Mesenchymal stem cell (in vitro differentiated cells and primary cell): ENCODE data around the gene RAB37.

Experiments
- DNase-seq: peaks from one replicate; pipeline ENCODE4 v3.0.0-alpha.2; 2013
- H2AFZ ChIP-seq: one replicate; pipeline ENCODE4 v1.6.1; 2013; ENCODE audit warnings: low read depth, mild to moderate bottlenecking, control low read depth, inconsistent platforms, low read length, moderate library complexity
- H2AK5ac ChIP-seq: 2 replicates; pipeline ENCODE4 v1.6.1; 2013; ENCODE audit warnings: low read length, moderate library complexity, mild to moderate bottlenecking, inconsistent platforms; ENCODE audit not compliant: severe bottlenecking
- H2BK120ac ChIP-seq: one replicate; pipeline ENCODE4 v1.6.1; 2013; ENCODE audit warnings: low read depth, mild to moderate bottlenecking, inconsistent platforms, low read length, moderate library complexity
- H2BK12ac ChIP-seq, 2 experiments: one replicate each; pipeline ENCODE4 v1.6.1; 2013; ENCODE audit warnings: inconsistent platforms in 2 of 2, low read length in 2 of 2, mild to moderate bottlenecking in 2 of 2, moderate library complexity in 2 of 2, control low read depth in 1 of 2
- H2BK15ac ChIP-seq: one replicate; pipeline ENCODE4 v1.6.1; 2013; ENCODE audit warnings: mild to moderate bottlenecking, low read depth, inconsistent platforms; ENCODE audit not compliant: poor library complexity, severe bottlenecking
- H2BK5ac ChIP-seq: 2 replicates; pipeline ENCODE4 v1.6.1; 2013; ENCODE audit warnings: low read depth, mild to moderate bottlenecking, low read length, control low read depth, inconsistent platforms; ENCODE audit not compliant: poor library complexity, severe bottlenecking
- H3K14ac ChIP-seq, 2 experiments: one replicate each; pipeline ENCODE4 v1.6.1; 2013; ENCODE audit warnings: inconsistent platforms in 2 of 2, low read length in 2 of 2, control low read depth in 1 of 2, mild to moderate bottlenecking in 1 of 2, moderate library complexity in 1 of 2
- H3K18ac ChIP-seq, 2 experiments: one replicate each; pipeline ENCODE4 v1.6.1; 2013; ENCODE audit warnings: inconsistent platforms in 2 of 2, low read length in 2 of 2, control low read depth in 1 of 2, low read depth in 1 of 2, mild to moderate bottlenecking in 1 of 2
- H3K23ac ChIP-seq, 2 experiments: one replicate each; pipeline ENCODE4 v1.6.1; 2013; ENCODE audit warnings: inconsistent platforms in 2 of 2, low read length in 2 of 2, mild to moderate bottlenecking in 2 of 2, moderate library complexity in 2 of 2, control low read depth in 1 of 2
- H3K27ac ChIP-seq: 2 replicates; pipeline ENCODE4 v1.5.1; 2013; ENCODE audit warnings: mild to moderate bottlenecking, moderate library complexity, low read length, control low read depth, inconsistent platforms; ENCODE audit not compliant: poor library complexity, severe bottlenecking
- H3K27me3 ChIP-seq, 2 experiments: 2 replicates each; pipeline versions ENCODE4 v1.6.1 to v1.7.0; 2013; ENCODE audit warnings: low read length in 2 of 2, mild to moderate bottlenecking in 2 of 2, moderate library complexity in 2 of 2, control low read depth in 1 of 2, inconsistent platforms in 1 of 2; ENCODE audit not compliant: control insufficient read depth in 1 of 2, insufficient read depth in 1 of 2
- H3K36me3 ChIP-seq, 2 experiments: 2 replicates each; pipeline versions ENCODE4 v1.6.1 to v1.7.0; 2013; ENCODE audit warnings: low read length in 2 of 2, control low read depth in 1 of 2, inconsistent platforms in 1 of 2, low read depth in 1 of 2, mild to moderate bottlenecking in 1 of 2; ENCODE audit not compliant: insufficient read depth in 2 of 2, control insufficient read depth in 1 of 2
- H3K4ac ChIP-seq, 2 experiments: one replicate each; pipeline ENCODE4 v1.6.1; 2013; ENCODE audit warnings: inconsistent platforms in 2 of 2, low read length in 2 of 2, mild to moderate bottlenecking in 2 of 2, moderate library complexity in 2 of 2, control low read depth in 1 of 2, low read depth in 1 of 2
- H3K4me1 ChIP-seq: 2 replicates; pipeline ENCODE4 v1.6.1; 2013; ENCODE audit warnings: low read depth, low read length, control low read depth; ENCODE audit not compliant: control insufficient read depth, insufficient read depth
- H3K4me2 ChIP-seq: 2 replicates; pipeline ENCODE4 v1.6.1; 2013; ENCODE audit warnings: low read length, mild to moderate bottlenecking, inconsistent platforms; ENCODE audit not compliant: poor library complexity, severe bottlenecking
- H3K4me3 ChIP-seq, 2 experiments: 2 replicates each; pipeline versions ENCODE4 v1.5.1 to v1.7.0; 2013; ENCODE audit warnings: low read length in 2 of 2, mild to moderate bottlenecking in 2 of 2, control low read depth in 1 of 2, low read depth in 1 of 2; ENCODE audit not compliant: insufficient read depth in 1 of 2
- H3K79me1 ChIP-seq: replicated peaks from 2 replicates; pipeline ENCODE4 v1.6.1; 2013; ENCODE audit warnings: mild to moderate bottlenecking, control low read depth, low read length, inconsistent platforms; ENCODE audit not compliant: poor library complexity, severe bottlenecking
- H3K9ac ChIP-seq: 2 replicates; pipeline ENCODE4 v1.7.0; 2013; ENCODE audit warnings: mild to moderate bottlenecking, low read length, moderate library complexity
- H3K9me3 ChIP-seq: 2 replicates; pipeline ENCODE4 v1.7.0; 2013; ENCODE audit warnings: mild to moderate bottlenecking, low read length; ENCODE audit not compliant: control insufficient read depth
- H4K8ac ChIP-seq: one replicate; pipeline ENCODE4 v1.6.1; 2013; ENCODE audit warnings: inconsistent platforms, mild to moderate bottlenecking, low read length, moderate library complexity
- H4K91ac ChIP-seq: one replicate; pipeline ENCODE4 v1.6.1; 2013; ENCODE audit warnings: mild to moderate bottlenecking, low read length, inconsistent platforms
- WGBS: methylation state at CpG from one replicate; pipeline ENCODE4 v1.1.7; 2013; ENCODE audit warnings: mixed read lengths; 5-methylcytosine and 5-hydroxymethylcytosine counted together

Gene RAB37

GRCh38 chr17:74766413-74766812 is 29.4 kb downstream of the RAB37 start:
- Histone ChIP-seq H2BK120ac (no peak overlapping the region), H2AK5ac (no peak overlapping the region), H3K36me3 (peaks cover 21 to 57% of the 10 kb centered on the region in 2 experiments), H2AFZ (no peak overlapping the region), H4K8ac (no peak overlapping the region), H2BK12ac (no peak overlapping the region), H3K79me1 (peaks cover 42% of the 10 kb centered on the region), H2BK5ac (no peak overlapping the region), H3K4ac (no peak overlapping the region), H2BK15ac (no peak overlapping the region), H3K4me2 (no peak overlapping the region), H3K4me1 (peaks cover 44% of the 10 kb centered on the region), H3K27ac (no peak overlapping the region), H3K23ac (no peak overlapping the region), H3K9me3 (no peaks in the 10 kb centered on the region), H3K14ac (no peak overlapping the region), H3K18ac (no peak overlapping the region), H3K27me3 (no peaks in the 10 kb centered on the region), H3K9ac (no peak overlapping the region), H3K4me3 (no peak overlapping the region), H4K91ac (no peak overlapping the region)
- WGBS, result 94% methylated on average over 2 of the region's 2 CpGs
- no peak for DNase-seq

GRCh38 chr17:74767111-74767516 is 30.1 kb downstream of the RAB37 start:
- WGBS, result 93% methylated on average over 7 of the region's 10 CpGs
- peaks cover 42% of the 10 kb centered on the region for H3K79me1 ChIP-seq
- H2BK120ac ChIP-seq, result no peak overlapping the region
- no peak for DNase-seq
- H3K23ac ChIP-seq, result no peak overlapping the region
- no peaks in the 10 kb centered on the region for H3K27me3 ChIP-seq
- H3K27ac ChIP-seq, result no peak overlapping the region
- no peak overlapping the region for H3K4me2 ChIP-seq
- H3K9ac ChIP-seq, result no peak overlapping the region
- H4K8ac ChIP-seq, result no peak overlapping the region
- H3K4ac ChIP-seq, result no peak overlapping the region
- H4K91ac ChIP-seq, result no peak overlapping the region
- no peak overlapping the region for H3K14ac ChIP-seq
- H3K4me3 ChIP-seq, result no peak overlapping the region
- H3K4me1 ChIP-seq, result peaks cover 37% of the 10 kb centered on the region
- H2BK5ac ChIP-seq, result no peak overlapping the region
- H2AFZ ChIP-seq, result no peak overlapping the region
- H2BK15ac ChIP-seq, result no peak overlapping the region
- peaks cover 28 to 60% of the 10 kb centered on the region in 2 experiments for H3K36me3 ChIP-seq
- no peak overlapping the region for H3K18ac ChIP-seq
- H2BK12ac ChIP-seq, result no peak overlapping the region
- H2AK5ac ChIP-seq, result no peak overlapping the region
- no peaks in the 10 kb centered on the region for H3K9me3 ChIP-seq

GRCh38 chr17:74768069-74768762 is 31.2 kb downstream of the RAB37 start:
- no peak overlapping the region for H2AFZ ChIP-seq
- H3K4me2 ChIP-seq, result no peak overlapping the region
- peaks cover 47% of the 10 kb centered on the region for H3K79me1 ChIP-seq
- H3K4me3 ChIP-seq, result no peak overlapping the region
- no peak overlapping the region for H4K8ac ChIP-seq
- H2BK12ac ChIP-seq, result no peak overlapping the region
- H2BK15ac ChIP-seq, result peak overlapping the region; percentile 28
- no peak overlapping the region for H3K14ac ChIP-seq
- H3K4me1 ChIP-seq, result peaks cover 36% of the 10 kb centered on the region
- no peak overlapping the region for H2AK5ac ChIP-seq
- H3K27ac ChIP-seq, result no peak overlapping the region
- no peaks in the 10 kb centered on the region for H3K9me3 ChIP-seq
- no peak overlapping the region for H2BK120ac ChIP-seq
- H3K36me3 ChIP-seq, result peaks cover 39 to 70% of the 10 kb centered on the region in 2 experiments
- H3K27me3 ChIP-seq, result no peaks in the 10 kb centered on the region
- WGBS, result 90% methylated on average over 17 of the region's 17 CpGs
- no peak for DNase-seq
- H2BK5ac ChIP-seq, result no peak overlapping the region
- no peak overlapping the region for H3K18ac ChIP-seq
- H3K23ac ChIP-seq, result no peak overlapping the region
- no peak overlapping the region for H4K91ac ChIP-seq
- H3K9ac ChIP-seq, result peak overlapping the region; percentile 51
- no peak overlapping the region for H3K4ac ChIP-seq

GRCh38 chr17:74768763-74769114 is 31.7 kb downstream of the RAB37 start:
- Histone ChIP-seq H3K9ac (peak overlapping the region; percentile 51), H4K91ac (no peak overlapping the region), H3K4me3 (no peak overlapping the region), H2BK15ac (no peak overlapping the region), H3K23ac (no peak overlapping the region), H3K4me1 (peaks cover 34% of the 10 kb centered on the region), H2BK5ac (no peak overlapping the region), H3K18ac (no peak overlapping the region), H3K27ac (no peak overlapping the region), H3K9me3 (no peaks in the 10 kb centered on the region), H4K8ac (peak overlapping the region; percentile 33), H2AK5ac (no peak overlapping the region), H2BK12ac (no peak overlapping the region), H3K36me3 (peaks cover 44 to 73% of the 10 kb centered on the region in 2 experiments), H2BK120ac (no peak overlapping the region), H3K79me1 (peaks cover 43% of the 10 kb centered on the region), H2AFZ (no peak overlapping the region), H3K14ac (no peak overlapping the region), H3K4ac (no peak overlapping the region), H3K4me2 (no peak overlapping the region), H3K27me3 (no peaks in the 10 kb centered on the region)
- WGBS, result 93% methylated on average over 7 of the region's 7 CpGs
- DNase-seq, result no peak
